NCI-H1417 (cell line): ENCODE measurements around the gene C3orf20.

Experiments
- DNase-seq, 3 experiments: peaks; one replicate each; lab custom pipeline; 2025; lab: John Stamatoyannopoulos, UW

Gene C3orf20

GRCh38 chr3:14758297-14758696, 83.4 kb downstream of the C3orf20 start:
- no peak for DNase-seq

DNA sequence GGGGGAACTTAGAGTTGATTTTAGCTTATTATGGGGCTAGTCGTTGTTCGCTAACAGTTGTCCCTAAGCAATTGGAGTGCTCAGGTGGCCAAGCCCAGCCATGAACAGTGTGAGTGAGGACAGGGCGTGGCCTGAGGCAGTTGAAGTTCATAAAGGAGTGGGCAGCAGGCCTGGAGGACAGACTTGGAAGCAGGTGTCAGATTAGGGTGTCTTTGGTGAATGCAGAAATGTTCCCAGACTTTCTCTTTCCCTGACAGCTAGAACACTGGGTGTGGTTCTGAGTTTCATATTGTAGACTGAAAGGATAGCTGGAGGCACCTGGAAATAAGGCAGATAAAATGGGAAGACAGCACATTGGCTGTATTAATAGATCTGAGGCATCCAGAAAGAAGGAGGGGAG, 84.0 kb downstream of the C3orf20 start:
- no peak for DNase-seq

GRCh38 chr3:14760185-14760584, 85.2 kb downstream of the C3orf20 start:
- DNase-seq: no peak

GRCh38 chr3:14761121-14761672, 86.3 kb downstream of the C3orf20 start:
- no peak for DNase-seq

DNA sequence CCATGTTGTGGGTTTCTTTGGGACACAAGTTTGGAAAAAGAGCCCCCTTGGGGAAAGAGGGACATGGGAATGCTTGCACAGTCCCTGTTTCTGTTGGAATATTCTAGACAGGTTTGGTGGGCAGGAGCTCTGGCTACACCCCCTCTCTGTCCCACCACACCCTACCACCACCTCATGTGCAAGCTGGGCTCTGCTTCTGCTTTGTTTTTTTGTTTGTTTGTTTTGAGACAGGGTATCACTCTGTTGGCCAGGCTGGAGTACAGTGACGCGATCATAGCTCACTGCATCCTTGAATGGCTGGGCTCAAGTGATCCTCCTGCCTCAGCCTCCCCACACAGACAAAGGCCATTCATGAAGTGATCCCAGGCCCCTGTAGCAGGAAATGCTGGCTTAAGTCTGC, 86.9 kb downstream of the C3orf20 start:
- DNase-seq: no peak

DNA sequence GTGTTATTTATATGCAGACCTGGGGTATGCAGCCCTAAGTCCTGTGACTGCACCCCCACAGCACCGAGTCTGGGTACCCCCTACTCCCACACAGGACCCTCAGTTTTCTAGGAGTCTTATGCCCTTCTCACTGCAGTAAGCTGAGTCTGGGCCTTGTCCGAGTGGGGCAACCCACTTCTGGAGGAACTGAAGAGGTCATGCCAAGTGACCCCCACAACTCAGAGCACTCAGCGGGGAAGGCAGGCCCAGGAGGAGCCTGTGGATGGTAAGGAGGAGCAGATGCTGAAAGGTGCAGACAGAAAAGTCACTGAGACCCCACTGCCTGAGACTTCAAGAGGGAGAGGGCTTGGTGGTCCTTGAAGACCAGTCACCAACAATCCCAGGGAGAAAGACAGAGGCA, 87.8 kb downstream of the C3orf20 start:
- no peak for DNase-seq

GRCh38 chr3:14764331-14765059, 89.6 kb downstream of the C3orf20 start:
- no peak for DNase-seq

DNA sequence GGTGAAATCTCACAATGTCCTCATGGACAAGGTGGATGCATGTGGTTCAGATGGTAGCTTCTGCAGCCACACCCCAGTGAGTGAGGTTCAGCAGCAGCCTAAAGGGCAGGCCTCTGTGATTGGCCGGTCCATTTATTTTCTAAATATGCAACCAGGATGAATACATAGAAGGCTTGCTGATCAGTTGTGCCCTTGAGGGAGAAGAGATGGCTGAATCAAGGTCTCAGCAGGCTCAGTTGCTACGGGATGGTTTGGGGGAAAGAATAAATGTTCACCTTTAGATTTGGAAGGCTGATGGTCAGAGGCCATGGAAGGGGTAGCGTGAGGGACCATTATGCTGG, 90.1 kb downstream of the C3orf20 start:
- no peak for DNase-seq

GRCh38 chr3:14765576-14766427, 90.9 kb downstream of the C3orf20 start:
- no peak for DNase-seq

DNA sequence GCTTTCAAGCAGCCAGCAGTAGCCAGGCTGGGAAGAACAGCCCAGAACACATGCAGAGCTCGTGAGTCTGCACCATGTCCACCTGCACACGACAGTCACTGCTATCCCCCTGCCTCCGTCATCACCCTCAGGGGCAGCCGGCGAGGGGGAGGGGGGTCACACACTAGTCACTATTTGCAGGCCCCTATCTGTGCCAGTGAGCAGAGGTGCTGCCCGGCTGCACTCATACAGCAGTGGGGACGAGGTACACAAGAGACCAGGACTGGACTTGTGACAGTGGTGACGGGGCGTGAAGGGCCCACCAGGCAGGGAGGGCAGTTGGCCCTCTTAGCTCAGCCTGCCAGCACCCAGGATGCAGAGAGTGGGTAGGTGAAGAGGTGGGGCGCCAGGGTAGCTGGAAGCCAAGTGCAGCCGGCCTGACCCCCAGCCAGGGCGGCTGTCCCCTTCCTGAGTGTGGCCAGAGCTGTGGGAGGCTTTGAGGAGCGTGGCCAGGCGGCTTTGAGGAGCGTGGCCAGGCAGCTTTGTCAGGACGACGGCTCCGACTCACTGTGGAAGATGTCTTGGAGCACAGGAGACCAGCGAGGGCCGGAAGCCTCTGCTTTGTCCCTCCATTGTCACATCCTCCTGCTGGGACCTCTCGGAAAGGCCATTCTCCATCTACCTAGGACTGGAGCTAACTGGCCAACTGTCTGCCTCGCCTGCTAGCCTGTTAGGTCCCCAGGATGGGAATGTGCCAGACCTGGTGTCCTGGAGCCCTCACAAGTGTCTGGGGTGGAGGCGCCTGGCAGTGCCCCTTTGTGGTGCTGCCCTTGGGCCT, 91.7 kb downstream of the C3orf20 start:
- DNase-seq: no peak

GRCh38 chr3:14767245-14768051, 92.5 kb downstream of the C3orf20 start:
- no peak for DNase-seq

- DNase-seq: no peak
These were observed 93.3 kb downstream of the C3orf20 start for GRCh38 chr3:14768182-14768790.

- DNase-seq: no peak
These were observed 93.9 kb downstream of the C3orf20 start for GRCh38 chr3:14768881-14769280.

DNA sequence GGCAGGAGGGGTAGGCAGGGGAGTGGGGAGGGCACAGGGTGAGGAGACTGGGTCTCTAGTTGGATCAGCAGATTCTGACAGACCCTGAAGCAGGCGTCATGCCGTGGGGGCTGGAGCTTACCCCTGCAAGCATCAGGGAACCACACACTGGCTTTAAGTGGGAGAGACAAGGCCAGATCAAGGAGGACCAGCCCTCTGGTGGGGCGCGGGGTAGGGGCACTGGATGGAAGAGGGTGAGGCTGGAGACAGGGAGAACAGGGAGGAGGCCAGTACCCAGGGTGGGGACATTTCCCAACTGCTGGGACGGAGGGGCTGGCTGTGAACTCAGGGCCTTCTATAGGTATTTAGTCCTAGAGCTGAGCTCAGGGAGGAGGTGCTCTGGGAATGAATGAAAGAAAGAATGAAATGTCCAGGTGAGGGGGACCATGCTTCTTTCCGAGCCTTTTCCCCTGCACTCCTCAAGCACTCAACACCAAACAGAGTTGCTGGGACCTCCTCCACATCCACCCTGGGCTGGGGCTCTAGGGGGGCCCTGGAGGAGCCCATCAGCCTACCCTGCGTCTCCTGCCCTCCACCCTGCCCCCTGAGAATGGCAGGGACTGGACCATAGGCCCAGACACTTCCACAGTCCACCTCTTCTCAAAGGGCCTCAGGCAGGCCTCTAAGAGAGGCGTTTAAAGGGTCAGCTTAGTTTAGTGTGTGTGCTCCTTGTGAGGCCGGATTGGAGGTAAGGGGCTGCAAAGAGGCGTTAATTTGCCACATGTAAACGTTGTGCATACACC, 94.8 kb downstream of the C3orf20 start:
- no peak for DNase-seq

DNA sequence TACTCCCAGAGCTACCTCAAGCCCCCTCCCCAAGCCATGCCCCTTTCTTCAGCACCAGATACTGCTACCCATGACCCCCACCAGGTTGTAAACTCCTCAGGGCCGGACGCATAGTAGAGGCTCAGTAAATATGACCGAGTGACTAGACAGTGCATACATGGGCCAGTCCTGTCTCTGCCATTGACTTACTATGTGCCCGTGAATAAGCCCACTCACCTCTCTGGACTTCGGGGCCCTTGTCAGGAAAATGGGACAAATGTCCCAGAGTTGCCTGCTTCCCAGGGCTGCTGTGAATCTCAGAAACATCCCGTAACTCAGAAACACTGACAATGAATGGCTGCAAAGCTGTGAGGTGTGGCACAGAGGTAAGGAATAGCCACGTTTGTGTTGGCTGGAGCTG, 95.7 kb downstream of the C3orf20 start:
- DNase-seq: no peak

DNA sequence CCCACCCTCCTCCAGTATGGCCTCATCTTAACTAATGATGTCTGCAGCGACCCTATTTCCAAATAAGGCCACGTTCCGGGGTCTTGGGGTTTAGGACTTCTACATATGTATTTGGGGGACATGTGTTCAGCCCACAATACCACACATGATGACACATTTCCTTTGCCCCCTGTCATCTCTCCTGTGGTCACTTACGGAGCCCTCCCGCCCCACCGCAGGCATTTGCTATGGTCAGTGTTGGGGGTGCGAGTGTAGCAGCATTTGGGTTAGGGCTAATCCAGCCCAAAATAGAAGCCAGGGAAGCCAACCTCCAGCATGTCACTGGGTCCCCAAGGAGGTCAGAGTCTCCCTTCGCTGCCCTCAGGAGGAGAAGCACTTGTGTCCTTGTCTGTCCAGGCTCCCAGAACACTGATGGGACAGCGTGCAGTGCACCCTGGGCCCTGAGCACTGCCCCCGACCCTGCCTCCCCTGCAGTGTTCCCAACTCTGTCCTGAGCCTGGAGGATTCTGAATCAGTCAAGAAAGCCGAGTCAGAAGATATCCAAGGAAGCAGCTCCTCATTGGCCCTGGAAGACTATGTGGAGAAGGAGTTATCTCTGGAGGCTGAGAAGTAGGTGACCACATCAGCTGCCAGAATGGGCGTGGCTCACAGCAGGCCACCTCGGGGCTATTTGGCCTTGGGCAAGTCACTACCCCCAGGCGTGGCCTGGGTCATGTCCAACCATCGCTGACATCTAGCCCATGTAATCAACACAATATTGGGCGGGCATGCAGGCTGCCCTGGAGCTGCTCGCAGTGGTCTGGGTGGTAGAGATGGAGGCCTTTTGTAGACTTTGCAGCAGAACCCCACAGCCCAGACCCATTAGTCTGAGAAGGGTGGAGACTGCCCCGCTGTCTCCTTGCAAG, 96.9 kb downstream of the C3orf20 start:
- no peak for DNase-seq

GRCh38 chr3:14772533-14773138, 97.7 kb downstream of the C3orf20 start:
- DNase-seq: no peak

DNA sequence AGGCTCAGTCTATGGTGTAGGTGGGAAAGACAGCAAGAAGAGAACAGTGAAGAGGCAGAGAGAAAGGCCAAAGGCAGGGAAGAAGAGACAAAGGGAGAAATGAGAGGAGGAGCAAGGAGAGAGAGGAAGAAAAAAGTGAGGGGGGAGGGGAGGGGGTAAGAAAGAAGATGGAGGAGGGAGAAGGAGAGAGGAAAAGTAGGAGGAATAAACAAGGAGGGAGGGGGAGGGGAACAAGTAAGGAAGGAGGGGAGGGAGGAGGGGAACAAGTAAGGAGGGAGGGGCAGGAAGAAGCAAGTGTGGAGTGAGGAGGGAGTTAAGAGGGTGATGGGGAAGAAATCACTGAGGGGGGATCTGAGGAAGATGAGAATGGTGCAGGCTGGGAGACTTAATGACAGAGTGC, 98.3 kb downstream of the C3orf20 start:
- no peak for DNase-seq

- DNase-seq: no peak
These were observed 98.8 kb downstream of the C3orf20 start for GRCh38 chr3:14773691-14774128.
